Gastroesophageal sphincter (tissue), 3 donors: ENCODE results near the gene GUCY1A1.

ENCODE experiments used
- EP300 ChIP-seq: sonication (generic); formaldehyde crosslinking; IDR thresholded peaks from one replicate; pipeline ENCODE4 v1.6.1; 2017; ENCODE audit warnings: antibody characterized with exemption, mild to moderate bottlenecking
- POLR2A ChIP-seq, 2 donors: fragments of 450-650 bp; IDR thresholded peaks; one replicate each; pipeline ENCODE4 v1.6.1; 2017; ENCODE audit warnings: antibody characterized with exemption in 2 of 2, mild to moderate bottlenecking in 2 of 2, moderate library complexity in 1 of 2
- POLR2AphosphoS5 ChIP-seq: sonication (generic); formaldehyde crosslinking; IDR thresholded peaks from one replicate; pipeline ENCODE4 v1.6.1; 2017; ENCODE audit warnings: antibody characterized with exemption
- TF ChIP-seq, protein P1 (sequence below), 4 experiments: fragments of 200-600 bp in 2 of 4; fragments of 450-650 bp in 2 of 4; sonication (generic) in 1 of 4; IDR thresholded peaks; one replicate each; pipeline ENCODE4 v1.5.1; 2017 to 2019; ENCODE audit warnings: antibody characterized with exemption in 4 of 4, mild to moderate bottlenecking in 2 of 4, moderate library complexity in 2 of 4

DNA sequence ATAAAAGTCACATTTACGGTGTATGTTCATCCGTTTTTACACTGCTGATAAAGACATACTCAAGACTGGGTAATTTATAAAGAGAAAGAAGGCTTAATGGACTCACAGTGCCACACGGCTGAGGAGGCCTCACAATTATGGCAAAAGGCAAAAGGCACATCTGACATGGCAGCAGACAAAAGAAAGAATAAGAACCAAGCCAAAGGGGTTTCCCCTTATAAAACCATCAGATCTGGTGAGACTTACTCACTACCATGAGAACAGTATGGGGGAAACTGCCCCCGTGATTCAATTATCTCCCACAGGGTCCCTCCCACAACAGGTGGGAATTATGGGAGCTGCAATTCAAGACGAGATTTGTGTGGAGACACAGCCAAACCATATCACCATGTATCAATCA is 84.9 kb downstream of the GUCY1A1 start:
- TF ChIP-seq POLR2A (IDR thresholded peaks at IDR 0.05) (no peak), POLR2AphosphoS5 (no peak), EP300 (no peak)
- TF ChIP-seq, protein P1, sequence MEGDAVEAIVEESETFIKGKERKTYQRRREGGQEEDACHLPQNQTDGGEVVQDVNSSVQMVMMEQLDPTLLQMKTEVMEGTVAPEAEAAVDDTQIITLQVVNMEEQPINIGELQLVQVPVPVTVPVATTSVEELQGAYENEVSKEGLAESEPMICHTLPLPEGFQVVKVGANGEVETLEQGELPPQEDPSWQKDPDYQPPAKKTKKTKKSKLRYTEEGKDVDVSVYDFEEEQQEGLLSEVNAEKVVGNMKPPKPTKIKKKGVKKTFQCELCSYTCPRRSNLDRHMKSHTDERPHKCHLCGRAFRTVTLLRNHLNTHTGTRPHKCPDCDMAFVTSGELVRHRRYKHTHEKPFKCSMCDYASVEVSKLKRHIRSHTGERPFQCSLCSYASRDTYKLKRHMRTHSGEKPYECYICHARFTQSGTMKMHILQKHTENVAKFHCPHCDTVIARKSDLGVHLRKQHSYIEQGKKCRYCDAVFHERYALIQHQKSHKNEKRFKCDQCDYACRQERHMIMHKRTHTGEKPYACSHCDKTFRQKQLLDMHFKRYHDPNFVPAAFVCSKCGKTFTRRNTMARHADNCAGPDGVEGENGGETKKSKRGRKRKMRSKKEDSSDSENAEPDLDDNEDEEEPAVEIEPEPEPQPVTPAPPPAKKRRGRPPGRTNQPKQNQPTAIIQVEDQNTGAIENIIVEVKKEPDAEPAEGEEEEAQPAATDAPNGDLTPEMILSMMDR (IDR thresholded peaks at IDR 0.05), result no peak
